HepG2 (cell line): ENCODE results near the gene NUTF2. TPM values are rescaled to one million over a fixed set of nuclear protein-coding genes. Genes with fewer than 3 reads are reported as not detected.
A peak's percentile ranks its signal among the peaks of the same experiment; 100 is the strongest.

ENCODE experiments used
- DRAP1 ChIP-seq: IDR thresholded peaks from 2 replicates; pipeline ENCODE4 v1.6.1; 2016; ENCODE audit warnings: missing genetic modification reagents, missing compliant biosample characterization
- EHMT2 ChIP-seq: fragments of 200-600 bp; sonication (generic); IDR thresholded peaks from 2 replicates; pipeline ENCODE4 v1.7.0; 2017; ENCODE audit warnings: antibody characterized with exemption, low read depth, low read length, borderline replicate concordance
- KLF16 ChIP-seq, 2 experiments: sonication (generic) in 1 of 2; formaldehyde crosslinking in 1 of 2; IDR thresholded peaks; 2 replicates each; pipeline versions ENCODE4 v1.6.1 to v1.8.0; 2016 to 2023; ENCODE audit warnings: missing genetic modification reagents in 2 of 2, missing compliant biosample characterization in 1 of 2
- NONO ChIP-seq, 2 experiments: fragments of 450-650 bp in 1 of 2; sonication (generic) in 1 of 2; formaldehyde crosslinking in 1 of 2; IDR thresholded peaks in 1 of 2; conservative IDR thresholded peaks in 1 of 2; 2 replicates each; pipeline versions ENCODE4 v1.6.1 to v1.8.0; 2017 to 2022; ENCODE audit warnings: mild to moderate bottlenecking in 1 of 2, missing genetic modification reagents in 1 of 2, moderate library complexity in 1 of 2
- NR2F6 ChIP-seq, 2 experiments: IDR thresholded peaks; 2 replicates each; pipeline ENCODE4 v1.6.1; 2016; ENCODE audit warnings: antibody characterized with exemption in 1 of 2, mild to moderate bottlenecking in 1 of 2
- RAD21 ChIP-seq: fragments of 450-650 bp; formaldehyde crosslinking; IDR thresholded peaks from 2 replicates; pipeline ENCODE4 v1.5.0; 2020; ENCODE audit warnings: mild to moderate bottlenecking
- REPIN1 ChIP-seq: sonication (generic); formaldehyde crosslinking; IDR thresholded peaks from 2 replicates; pipeline ENCODE4 v1.8.0; 2022; ENCODE audit warnings: missing genetic modification reagents, low read depth, mild to moderate bottlenecking, borderline replicate concordance
- SALL2 ChIP-seq: sonication (generic); formaldehyde crosslinking; IDR thresholded peaks from 2 replicates; pipeline ENCODE4 v1.8.1; 2023; ENCODE audit warnings: mild to moderate bottlenecking, missing genetic modification reagents, inconsistent platforms
- SPEN ChIP-seq: sonication (generic); formaldehyde crosslinking; IDR thresholded peaks from 2 replicates; pipeline ENCODE4 v1.5.1; 2020; ENCODE audit warnings: low read depth, mild to moderate bottlenecking, missing genetic modification reagents
- WIZ ChIP-seq: sonication (generic); formaldehyde crosslinking; IDR thresholded peaks from 2 replicates; pipeline ENCODE4 v1.5.1; 2020; ENCODE audit warnings: mild to moderate bottlenecking, missing genetic modification reagents
- ZFP62 ChIP-seq: sonication (generic); formaldehyde crosslinking; IDR thresholded peaks from 2 replicates; pipeline ENCODE4 v1.4.0; 2020; ENCODE audit warnings: missing genetic modification reagents
- ZNF232 ChIP-seq: sonication (generic); formaldehyde crosslinking; IDR thresholded peaks from 2 replicates; pipeline ENCODE4 v1.4.0; 2020; ENCODE audit warnings: missing genetic modification reagents, borderline replicate concordance
- ZNF460 ChIP-seq: sonication (generic); formaldehyde crosslinking; IDR thresholded peaks from 2 replicates; pipeline ENCODE4 v1.5.1; 2020; ENCODE audit warnings: missing genetic modification reagents, mild to moderate bottlenecking, borderline replicate concordance
- ZNF674 ChIP-seq: sonication (generic); formaldehyde crosslinking; IDR thresholded peaks from 2 replicates; pipeline ENCODE4 v1.5.0; 2020; ENCODE audit warnings: low read depth, mild to moderate bottlenecking, missing genetic modification reagents
- ZNF746 ChIP-seq: sonication (generic); formaldehyde crosslinking; IDR thresholded peaks from 2 replicates; pipeline ENCODE4 v1.8.0; 2022; ENCODE audit warnings: mild to moderate bottlenecking, missing genetic modification reagents
- polyA plus RNA-seq, 8 experiments: library from polyadenylated mRNA; depleted of rRNA in 3 of 8; stranded (reverse) in 7 of 8; unstranded in 1 of 8; fragments of >200 nt; fragmentation: Illumina TruSeq in 4 of 8; extraction: Trizol in 4 of 8; gene quantifications; 2 replicates each; pipeline versions ENCODE4 v1.2.1 to v1.2.3, GENCODE V29; 2011 to 2016; ENCODE audit warnings: low read depth in 4 of 8, missing spikeins in 1 of 8, mixed read lengths in 1 of 8; ENCODE audit not compliant: insufficient read depth in 1 of 8
- total RNA-seq, 5 experiments: library from RNA; depleted of rRNA; stranded (reverse); fragments of >200 nt; fragmentation: Illumina TruSeq; extraction: Trizol; gene quantifications; 2 replicates each; pipeline ENCODE4 v1.2.3, GENCODE V29; 2016; ENCODE audit warnings: low read depth in 1 of 5
- TF ChIP-seq, protein P1 (sequence below): sonication (generic); formaldehyde crosslinking; IDR thresholded peaks from 2 replicates; pipeline ENCODE4 v1.8.0; 2022; ENCODE audit warnings: mild to moderate bottlenecking, missing genetic modification reagents, borderline replicate concordance
- TF ChIP-seq, protein P2 (sequence below): IDR thresholded peaks from 2 replicates; pipeline ENCODE4 v1.6.1; 2016

Gene NUTF2
- total and polyA plus RNA-seq, 2 of the 13 experiments (the other 11 are each of a cell fraction or from before 2014, with no cell fraction given), result 168 to 214 TPM

DNA sequence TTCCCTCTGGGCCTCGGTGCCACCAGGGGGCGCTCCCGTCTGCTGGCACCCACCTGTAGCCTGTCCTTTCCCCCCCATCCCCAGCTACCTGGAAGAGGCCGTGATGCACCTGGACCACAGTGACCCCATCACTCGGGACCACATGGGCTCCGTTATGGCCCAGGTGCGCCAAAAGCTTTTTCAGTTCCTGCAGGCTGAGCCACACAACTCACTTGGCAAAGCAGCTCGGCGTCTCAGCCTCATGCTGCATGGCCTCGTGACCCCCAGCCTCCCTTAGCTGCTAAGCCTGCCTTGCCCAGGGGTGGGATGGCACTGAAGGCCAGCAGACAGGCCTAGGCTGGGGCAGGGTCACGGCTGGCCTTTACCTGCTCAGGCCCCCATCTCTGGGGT lies 37.1 kb downstream of the NUTF2 start (continued):
- TF ChIP-seq WIZ, result 0 out of 2 replicates have a peak, but pooled peaks have one; percentile 26
- peak; percentile 39; the same call in 1 of the 2 replicates for TF ChIP-seq SALL2 (CRISPR knock-in tag)
- TF ChIP-seq ZNF746 (CRISPR knock-in tag), result no peak
- TF ChIP-seq NR2F6 (IDR thresholded peaks at IDR 0.05), result no peak
- no peak for TF ChIP-seq NR2F6 (CRISPR knock-in tag; IDR thresholded peaks at IDR 0.05)
- no peak for TF ChIP-seq ZFP62 (CRISPR knock-in tag)
- TF ChIP-seq REPIN1 (CRISPR knock-in tag), result 0 out of 2 replicates have a peak, but pooled peaks have one; percentile 47
- 0 out of 2 replicates have a peak, but pooled peaks have one; percentile 20 for TF ChIP-seq DRAP1 (CRISPR knock-in tag)
- no peak for TF ChIP-seq EHMT2
- TF ChIP-seq ZNF232 (CRISPR knock-in tag), result no peak
- TF ChIP-seq, protein P1, sequence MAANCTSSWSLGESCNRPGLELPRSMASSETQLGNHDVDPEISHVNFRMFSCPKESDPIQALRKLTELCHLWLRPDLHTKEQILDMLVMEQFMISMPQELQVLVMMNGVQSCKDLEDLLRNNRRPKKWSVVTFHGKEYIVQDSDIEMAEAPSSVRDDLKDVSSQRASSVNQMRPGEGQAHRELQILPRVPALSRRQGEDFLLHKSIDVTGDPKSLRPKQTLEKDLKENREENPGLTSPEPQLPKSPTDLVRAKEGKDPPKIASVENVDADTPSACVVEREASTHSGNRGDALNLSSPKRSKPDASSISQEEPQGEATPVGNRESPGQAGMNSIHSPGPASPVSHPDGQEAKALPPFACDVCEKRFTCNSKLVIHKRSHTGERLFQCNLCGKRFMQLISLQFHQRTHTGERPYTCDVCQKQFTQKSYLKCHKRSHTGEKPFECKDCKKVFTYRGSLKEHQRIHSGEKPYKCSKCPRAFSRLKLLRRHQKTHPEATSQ (CRISPR knock-in tag), result no peak
- TF ChIP-seq, protein P2, sequence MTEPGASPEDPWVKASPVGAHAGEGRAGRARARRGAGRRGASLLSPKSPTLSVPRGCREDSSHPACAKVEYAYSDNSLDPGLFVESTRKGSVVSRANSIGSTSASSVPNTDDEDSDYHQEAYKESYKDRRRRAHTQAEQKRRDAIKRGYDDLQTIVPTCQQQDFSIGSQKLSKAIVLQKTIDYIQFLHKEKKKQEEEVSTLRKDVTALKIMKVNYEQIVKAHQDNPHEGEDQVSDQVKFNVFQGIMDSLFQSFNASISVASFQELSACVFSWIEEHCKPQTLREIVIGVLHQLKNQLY (CRISPR knock-in tag), result no peak
- no peak for TF ChIP-seq ZNF674 (CRISPR knock-in tag)
- TF ChIP-seq ZNF460 (CRISPR knock-in tag), result no peak
- peak; percentile 96 for TF ChIP-seq RAD21 (CRISPR knock-in tag)
- TF ChIP-seq NONO (IDR thresholded peaks at IDR 0.05), result no peak
- TF ChIP-seq NONO (CRISPR knock-in tag; conservative IDR thresholded peaks at IDR 0.05), result peak; percentile 47; the same call in 1 of the 2 replicates
- 0 out of 4 replicates have a peak, but pooled peaks of 1 of the 2 experiments have one; percentile 48 for TF ChIP-seq KLF16 (CRISPR knock-in tag; IDR thresholded peaks at IDR 0.05)
- TF ChIP-seq SPEN (CRISPR knock-in tag), result 0 out of 2 replicates have a peak, but pooled peaks have one; percentile 26
